HEK293 (cell line): ENCODE data around the gene ZNF23.

Experiments
- CTCF ChIA-PET: fragments of 350-600 bp; formaldehyde crosslinking; extraction: SDS; loops from one replicate; lab custom pipeline; 2021; ENCODE audit warnings: antibody characterized with exemption; lab: Yijun Ruan, JAX
- POLR2A ChIA-PET: fragments of 300-600 bp; formaldehyde crosslinking; extraction: SDS; loops from one replicate; lab custom pipeline; 2020; ENCODE audit warnings: antibody characterized with exemption, inconsistent platforms; lab: Yijun Ruan, JAX
- H3K27ac ChIP-seq: fragments of 200-500 bp; sonication (Bioruptor generic); 2 replicates; pipeline ENCODE4 v1.5.1; 2014; ENCODE audit warnings: low read depth, low read length, control low read depth, inconsistent platforms; ENCODE audit errors: extremely low read depth
- H3K36me3 ChIP-seq, 2 experiments: fragments of 200-500 bp in 1 of 2; sonication (Bioruptor generic) in 1 of 2; 1 replicate in 1 of 2; 2 replicates in 1 of 2; pipeline ENCODE4 v1.5.1; 2014 to 2017; ENCODE audit warnings: inconsistent platforms in 2 of 2, low read length in 2 of 2; ENCODE audit not compliant: control insufficient read depth in 2 of 2, insufficient read depth in 1 of 2
- H3K4me1 ChIP-seq: fragments of 200-500 bp; sonication (Bioruptor generic); 2 replicates; pipeline ENCODE4 v1.5.1; 2014; ENCODE audit warnings: mild to moderate bottlenecking, low read length, inconsistent platforms; ENCODE audit not compliant: control insufficient read depth, insufficient read depth
- H3K4me3 ChIP-seq: 2 replicates; pipeline ENCODE4 v1.5.1; 2011; ENCODE audit warnings: low read depth, mild to moderate bottlenecking, control low read depth, low read length, moderate library complexity
- H3K9me3 ChIP-seq: fragments of 200-500 bp; sonication (Bioruptor generic); 2 replicates; pipeline ENCODE4 v1.5.1; 2014; ENCODE audit warnings: low read depth, low read length, inconsistent platforms; ENCODE audit not compliant: control insufficient read depth, insufficient read depth
- EGR2 ChIP-seq: fragments of 450-650 bp; formaldehyde crosslinking; IDR thresholded peaks from 2 replicates; pipeline ENCODE4 v1.5.1; 2016; ENCODE audit warnings: low read depth, missing biosample characterization, missing genetic modification characterization
- INSM2 ChIP-seq: fragments of 450-650 bp; formaldehyde crosslinking; IDR thresholded peaks from 2 replicates; pipeline ENCODE4 v1.5.1; 2016; ENCODE audit warnings: missing biosample characterization, missing genetic modification characterization
- PRDM6 ChIP-seq: fragments of 450-650 bp; formaldehyde crosslinking; IDR thresholded peaks from 2 replicates; pipeline ENCODE4 v1.5.1; 2017; ENCODE audit warnings: missing biosample characterization, missing genetic modification characterization
- REPIN1 ChIP-seq: fragments of 450-650 bp; formaldehyde crosslinking; IDR thresholded peaks from 2 replicates; pipeline ENCODE4 v1.5.1; 2017; ENCODE audit warnings: missing biosample characterization, missing genetic modification characterization, low read depth
- TRIM28 ChIP-seq: IDR thresholded peaks from 2 replicates; pipeline ENCODE4 v1.6.1; 2011; ENCODE audit warnings: low read length, control low read depth, borderline replicate concordance
- ZBTB6 ChIP-seq: fragments of 450-650 bp; formaldehyde crosslinking; IDR thresholded peaks from 2 replicates; pipeline ENCODE4 v1.5.1; 2017; ENCODE audit warnings: missing biosample characterization, missing genetic modification characterization
- ZFP3 ChIP-seq: fragments of 450-650 bp; formaldehyde crosslinking; IDR thresholded peaks from 2 replicates; pipeline ENCODE4 v1.5.1; 2016; ENCODE audit warnings: low read depth, missing biosample characterization, missing genetic modification characterization
- ZNF10 ChIP-seq: fragments of 450-650 bp; formaldehyde crosslinking; IDR thresholded peaks from 2 replicates; pipeline ENCODE4 v1.5.1; 2017; ENCODE audit warnings: missing biosample characterization, missing genetic modification characterization
- ZNF184 ChIP-seq: fragments of 450-650 bp; IDR thresholded peaks from 2 replicates; pipeline ENCODE4 v1.5.1; 2018; ENCODE audit warnings: missing biosample characterization, mild to moderate bottlenecking, missing genetic modification characterization
- ZNF23 ChIP-seq: fragments of 450-650 bp; formaldehyde crosslinking; IDR thresholded peaks from 2 replicates; pipeline ENCODE4 v1.5.1; 2016; ENCODE audit warnings: missing biosample characterization, missing genetic modification characterization, borderline replicate concordance
- ZNF302 ChIP-seq: fragments of 450-650 bp; formaldehyde crosslinking; IDR thresholded peaks from 2 replicates; pipeline ENCODE4 v1.5.1; 2016; ENCODE audit warnings: missing biosample characterization, missing genetic modification characterization, low read depth
- ZNF311 ChIP-seq: fragments of 450-650 bp; formaldehyde crosslinking; IDR thresholded peaks from 2 replicates; pipeline ENCODE4 v1.5.1; 2017; ENCODE audit warnings: missing biosample characterization, missing genetic modification characterization, borderline replicate concordance
- ZNF341 ChIP-seq: fragments of 450-650 bp; formaldehyde crosslinking; IDR thresholded peaks from 2 replicates; pipeline ENCODE4; 2016; ENCODE audit warnings: low read depth, missing biosample characterization, missing genetic modification characterization
- ZNF501 ChIP-seq: fragments of 450-650 bp; formaldehyde crosslinking; IDR thresholded peaks from 2 replicates; pipeline ENCODE4 v1.5.1; 2016; ENCODE audit warnings: missing biosample characterization, missing genetic modification characterization
- ZNF555 ChIP-seq: fragments of 450-650 bp; formaldehyde crosslinking; conservative IDR thresholded peaks from 2 replicates; pipeline ENCODE4 v1.5.1; 2017; ENCODE audit warnings: missing biosample characterization, mild to moderate bottlenecking, missing genetic modification characterization, inconsistent platforms
- ZNF596 ChIP-seq: fragments of 450-650 bp; IDR thresholded peaks from 2 replicates; pipeline ENCODE4 v1.5.0; 2018; ENCODE audit warnings: missing biosample characterization, mild to moderate bottlenecking, missing genetic modification characterization, moderate library complexity
- ZNF791 ChIP-seq: fragments of 450-650 bp; formaldehyde crosslinking; IDR thresholded peaks from 2 replicates; pipeline ENCODE4 v1.5.1; 2016; ENCODE audit warnings: missing biosample characterization, missing genetic modification characterization
- TF ChIP-seq, protein P1 (sequence below): fragments of 450-650 bp; formaldehyde crosslinking; IDR thresholded peaks from 2 replicates; pipeline ENCODE4 v1.5.1; 2016; ENCODE audit warnings: missing biosample characterization, missing genetic modification characterization
- TF ChIP-seq, protein P2 (sequence below): fragments of 450-650 bp; formaldehyde crosslinking; IDR thresholded peaks from 2 replicates; pipeline ENCODE4 v1.5.1; 2016; ENCODE audit warnings: missing biosample characterization, missing genetic modification characterization, borderline replicate concordance

Gene ZNF23

DNA sequence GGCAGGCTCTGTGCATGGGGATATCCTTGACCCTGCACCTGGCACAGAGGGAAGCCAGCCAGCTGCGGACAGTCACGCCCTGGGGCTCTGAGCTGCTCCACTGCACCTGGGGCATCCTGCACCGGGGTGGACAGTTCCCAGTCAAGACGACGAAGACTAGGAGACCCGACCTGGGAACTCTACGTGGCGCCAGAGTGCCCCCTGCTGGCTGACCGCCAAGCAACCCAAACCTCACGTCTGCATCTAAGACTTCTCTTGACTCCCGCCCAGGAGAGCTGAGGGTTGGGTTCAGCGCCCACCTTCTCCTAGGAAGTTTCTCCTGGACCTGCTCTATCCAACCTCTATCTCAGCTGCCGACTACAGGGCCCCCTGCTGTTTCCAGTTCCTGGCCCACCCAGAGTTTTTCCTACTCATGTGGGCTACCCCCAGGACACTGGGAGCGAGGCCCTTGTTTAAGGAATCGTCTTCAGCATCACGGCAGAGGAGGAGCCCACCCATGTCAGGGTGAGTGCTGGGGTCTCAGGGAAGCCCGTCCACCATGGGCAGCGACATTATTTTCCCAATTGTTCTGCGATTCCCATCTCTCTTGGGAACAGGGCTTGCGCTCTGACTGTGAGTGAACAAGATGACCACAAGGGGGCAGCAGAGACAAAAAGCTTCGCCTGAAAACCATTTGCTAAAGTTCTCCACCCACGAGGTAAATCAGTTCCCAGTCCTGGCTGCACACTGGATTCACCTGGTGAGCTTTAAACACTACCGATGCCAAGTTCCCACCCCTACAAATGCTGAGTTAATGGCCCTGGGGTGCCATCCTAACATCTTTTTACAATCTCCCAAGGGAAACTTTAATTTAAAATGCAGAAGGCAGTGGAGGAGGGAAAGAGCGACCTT, 49.5 kb downstream of the ZNF23 start (continued):
- TF ChIP-seq ZBTB6 (no peak), ZNF23 (tag by site-specific recombination) (no peak), ZNF10 (tag by site-specific recombination) (no peak), TRIM28 (0 out of 2 replicates have a peak, but pooled peaks have one; percentile 38), ZNF596 (no peak), ZNF302 (tag by site-specific recombination) (no peak), INSM2 (tag by site-specific recombination) (no peak), ZFP3 (tag by site-specific recombination) (no peak), EGR2 (0 out of 2 replicates have a peak, but pooled peaks have one; percentile 7)

- Histone ChIP-seq H3K9me3 (no peaks in the 10 kb centered on the region), H3K4me3 (no peak overlapping the region), H3K4me1 (no peaks in the 10 kb centered on the region), H3K36me3 (no peaks in the 10 kb centered on the region), H3K27ac (no peak overlapping the region)
- ChIA-PET CTCF (interaction anchor here (0.9 to 6.2 kb wide), 3 partner anchors 88 to 200 kb away, joined by 6 to 72 read pairs (median 48); no protein-coding TSS in a partner anchor), POLR2A (no interaction called here)
- TF ChIP-seq ZNF341 (tag by site-specific recombination) (no peak), ZNF10 (tag by site-specific recombination) (no peak), REPIN1 (tag by site-specific recombination) (no peak), ZNF501 (no peak), ZNF184 (no peak), ZNF791 (no peak), ZNF311 (tag by site-specific recombination) (no peak), PRDM6 (no peak), ZNF555 (tag by site-specific recombination) (no peak)
- TF ChIP-seq, protein P1, sequence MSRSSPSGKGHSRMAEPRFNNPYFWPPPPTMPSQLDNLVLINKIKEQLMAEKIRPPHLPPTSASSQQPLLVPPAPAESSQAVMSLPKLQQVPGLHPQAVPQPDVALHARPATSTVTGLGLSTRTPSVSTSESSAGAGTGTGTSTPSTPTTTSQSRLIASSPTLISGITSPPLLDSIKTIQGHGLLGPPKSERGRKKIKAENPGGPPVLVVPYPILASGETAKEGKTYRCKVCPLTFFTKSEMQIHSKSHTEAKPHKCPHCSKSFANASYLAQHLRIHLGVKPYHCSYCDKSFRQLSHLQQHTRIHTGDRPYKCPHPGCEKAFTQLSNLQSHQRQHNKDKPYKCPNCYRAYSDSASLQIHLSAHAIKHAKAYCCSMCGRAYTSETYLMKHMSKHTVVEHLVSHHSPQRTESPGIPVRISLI (tag by site-specific recombination), result no peak
- TF ChIP-seq, protein P2, sequence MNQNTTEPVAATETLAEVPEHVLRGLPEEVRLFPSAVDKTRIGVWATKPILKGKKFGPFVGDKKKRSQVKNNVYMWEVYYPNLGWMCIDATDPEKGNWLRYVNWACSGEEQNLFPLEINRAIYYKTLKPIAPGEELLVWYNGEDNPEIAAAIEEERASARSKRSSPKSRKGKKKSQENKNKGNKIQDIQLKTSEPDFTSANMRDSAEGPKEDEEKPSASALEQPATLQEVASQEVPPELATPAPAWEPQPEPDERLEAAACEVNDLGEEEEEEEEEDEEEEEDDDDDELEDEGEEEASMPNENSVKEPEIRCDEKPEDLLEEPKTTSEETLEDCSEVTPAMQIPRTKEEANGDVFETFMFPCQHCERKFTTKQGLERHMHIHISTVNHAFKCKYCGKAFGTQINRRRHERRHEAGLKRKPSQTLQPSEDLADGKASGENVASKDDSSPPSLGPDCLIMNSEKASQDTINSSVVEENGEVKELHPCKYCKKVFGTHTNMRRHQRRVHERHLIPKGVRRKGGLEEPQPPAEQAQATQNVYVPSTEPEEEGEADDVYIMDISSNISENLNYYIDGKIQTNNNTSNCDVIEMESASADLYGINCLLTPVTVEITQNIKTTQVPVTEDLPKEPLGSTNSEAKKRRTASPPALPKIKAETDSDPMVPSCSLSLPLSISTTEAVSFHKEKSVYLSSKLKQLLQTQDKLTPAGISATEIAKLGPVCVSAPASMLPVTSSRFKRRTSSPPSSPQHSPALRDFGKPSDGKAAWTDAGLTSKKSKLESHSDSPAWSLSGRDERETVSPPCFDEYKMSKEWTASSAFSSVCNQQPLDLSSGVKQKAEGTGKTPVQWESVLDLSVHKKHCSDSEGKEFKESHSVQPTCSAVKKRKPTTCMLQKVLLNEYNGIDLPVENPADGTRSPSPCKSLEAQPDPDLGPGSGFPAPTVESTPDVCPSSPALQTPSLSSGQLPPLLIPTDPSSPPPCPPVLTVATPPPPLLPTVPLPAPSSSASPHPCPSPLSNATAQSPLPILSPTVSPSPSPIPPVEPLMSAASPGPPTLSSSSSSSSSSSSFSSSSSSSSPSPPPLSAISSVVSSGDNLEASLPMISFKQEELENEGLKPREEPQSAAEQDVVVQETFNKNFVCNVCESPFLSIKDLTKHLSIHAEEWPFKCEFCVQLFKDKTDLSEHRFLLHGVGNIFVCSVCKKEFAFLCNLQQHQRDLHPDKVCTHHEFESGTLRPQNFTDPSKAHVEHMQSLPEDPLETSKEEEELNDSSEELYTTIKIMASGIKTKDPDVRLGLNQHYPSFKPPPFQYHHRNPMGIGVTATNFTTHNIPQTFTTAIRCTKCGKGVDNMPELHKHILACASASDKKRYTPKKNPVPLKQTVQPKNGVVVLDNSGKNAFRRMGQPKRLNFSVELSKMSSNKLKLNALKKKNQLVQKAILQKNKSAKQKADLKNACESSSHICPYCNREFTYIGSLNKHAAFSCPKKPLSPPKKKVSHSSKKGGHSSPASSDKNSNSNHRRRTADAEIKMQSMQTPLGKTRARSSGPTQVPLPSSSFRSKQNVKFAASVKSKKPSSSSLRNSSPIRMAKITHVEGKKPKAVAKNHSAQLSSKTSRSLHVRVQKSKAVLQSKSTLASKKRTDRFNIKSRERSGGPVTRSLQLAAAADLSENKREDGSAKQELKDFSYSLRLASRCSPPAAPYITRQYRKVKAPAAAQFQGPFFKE (tag by site-specific recombination), result no peak
Measured at GRCh38 chr16:71410146-71410545, 51.9 kb downstream of the ZNF23 start.
